ENCODE results near the gene SCN1B. TPM values are rescaled to one million over a fixed set of nuclear protein-coding genes. Genes with fewer than 3 reads are reported as not detected.

SCN1B gene
- polyA plus RNA-seq (2013, experiment 1 of 2) = 2.8 TPM
- 2.8 TPM for polyA plus RNA-seq (2013, experiment 2 of 2)

- Histone ChIP-seq H3K27me3 (ENCODE audit: control insufficient read depth in 3 of 3, insufficient read depth in 3 of 3, low read depth in 1 of 3, low read length in 3 of 3) (peaks cover 0 to 15% (median 14%) of the 10 kb centered on the region in 3 experiments), H2BK5ac (ENCODE audit: low read length) (peak within 1 kb of the TSS; percentile 53), H3K4me3 (ENCODE audit: low read length in 2 of 2) (peak within 1 kb of the TSS; percentile 41 to 81), H2BK15ac (ENCODE audit: low read length) (no peak within 1 kb of the TSS), H2AFZ (ENCODE audit: low read length) (peak within 1 kb of the TSS; percentile 92), H3K79me1 (ENCODE audit: low read depth, low read length) (peaks cover 4% of the 10 kb centered on the region), H3K4me2 (ENCODE audit: insufficient read depth, low read length, poor library complexity, severe bottlenecking) (peak within 1 kb of the TSS; percentile 86), H2AK5ac (ENCODE audit: low read depth, low read length) (peak within 1 kb of the TSS; percentile 83), H3K4me1 (ENCODE audit: control insufficient read depth in 2 of 2, insufficient read depth in 1 of 2, low read depth in 1 of 2, low read length in 2 of 2) (peaks cover 0 to 7% of the 10 kb centered on the region in 2 donors), H3K18ac (ENCODE audit: low read length) (peak within 1 kb of the TSS; percentile 85), H3K14ac (ENCODE audit: low read length) (peak within 1 kb of the TSS; percentile 71), H3K4ac (ENCODE audit: low read length) (peak within 1 kb of the TSS; percentile 37), H3K23ac (ENCODE audit: low read depth, low read length, poor library complexity) (peak within 1 kb of the TSS; percentile 91), H3K9me3 (replicated peaks in 1 of 2; ENCODE audit: control insufficient read depth in 2 of 2, insufficient read depth in 1 of 2, low read depth in 1 of 2, low read length in 2 of 2) (no peaks in the 10 kb centered on the region), H2BK12ac (ENCODE audit: low read length) (no peak within 1 kb of the TSS), H4K8ac (ENCODE audit: low read depth, low read length) (no peak within 1 kb of the TSS), H4K91ac (ENCODE audit: low read depth, low read length, poor library complexity) (no peak within 1 kb of the TSS), H3K36me3 (replicated peaks in 1 of 2; ENCODE audit: control insufficient read depth in 2 of 2, insufficient read depth in 2 of 2, low read length in 2 of 2) (peaks cover 23 to 30% of the 10 kb centered on the region in 2 donors), H3K9ac (ENCODE audit: low read depth, low read length, poor library complexity) (peak within 1 kb of the TSS; percentile 84), H3K27ac (replicated peaks; ENCODE audit: low read length) (no peak within 1 kb of the TSS), H2BK120ac (ENCODE audit: low read depth, low read length) (no peak within 1 kb of the TSS)
- peak; percentile 56 for DNase-seq (ENCODE audit: low spot score)
- no CpG with 5 or more reads among the region's 118 CpGs for WGBS, 2 donors (ENCODE audit: extremely low coverage in 2 of 2, insufficient read length in 2 of 2, insufficient replicate concordance in 1 of 2)
These were observed at the start of gene SCN1B for GRCh38 chr19:35030257-35031071. Gene SCN1B, plus strand, starts transcription at chr19:35030470. Its CDS starts 351 bp downstream, at chr19:35030821.

GRCh38 chr19:34982275-34982674, 48.0 kb upstream of the SCN1B start:
- Histone ChIP-seq H3K9me3 (replicated peaks in 1 of 2; ENCODE audit: control insufficient read depth in 2 of 2, insufficient read depth in 1 of 2, low read depth in 1 of 2, low read length in 2 of 2) (peaks cover 2 to 3% of the 10 kb centered on the region in 2 donors), H3K14ac (ENCODE audit: low read length) (no peak overlapping the region), H2AFZ (ENCODE audit: low read length) (no peak overlapping the region), H2BK5ac (ENCODE audit: low read length) (no peak overlapping the region), H4K8ac (ENCODE audit: low read depth, low read length) (no peak overlapping the region), H2BK15ac (ENCODE audit: low read length) (no peak overlapping the region), H3K27ac (replicated peaks; ENCODE audit: low read length) (no peak overlapping the region), H3K79me1 (ENCODE audit: low read depth, low read length) (no peaks in the 10 kb centered on the region), H4K91ac (ENCODE audit: low read depth, low read length, poor library complexity) (no peak overlapping the region), H3K18ac (ENCODE audit: low read length) (no peak overlapping the region), H3K23ac (ENCODE audit: low read depth, low read length, poor library complexity) (no peak overlapping the region), H3K4me2 (ENCODE audit: insufficient read depth, low read length, poor library complexity, severe bottlenecking) (no peak overlapping the region), H2AK5ac (ENCODE audit: low read depth, low read length) (no peak overlapping the region), H3K36me3 (replicated peaks in 1 of 2; ENCODE audit: control insufficient read depth in 2 of 2, insufficient read depth in 2 of 2, low read length in 2 of 2) (no peaks in the 10 kb centered on the region), H3K4ac (ENCODE audit: low read length) (no peak overlapping the region), H3K4me1 (ENCODE audit: control insufficient read depth in 2 of 2, insufficient read depth in 1 of 2, low read depth in 1 of 2, low read length in 2 of 2) (peaks cover 0 to 5% of the 10 kb centered on the region in 2 donors), H3K4me3 (ENCODE audit: low read length in 2 of 2) (no peak overlapping the region), H3K27me3 (ENCODE audit: control insufficient read depth in 3 of 3, insufficient read depth in 3 of 3, low read depth in 1 of 3, low read length in 3 of 3) (no peaks in the 10 kb centered on the region), H3K9ac (ENCODE audit: low read depth, low read length, poor library complexity) (no peak overlapping the region), H2BK120ac (ENCODE audit: low read depth, low read length) (no peak overlapping the region), H2BK12ac (ENCODE audit: low read length) (no peak overlapping the region)
- no peak for DNase-seq (ENCODE audit: low spot score)
- no CpG with 5 or more reads among the region's 5 CpGs for WGBS, 2 donors (ENCODE audit: extremely low coverage in 2 of 2, insufficient read length in 2 of 2, insufficient replicate concordance in 1 of 2)

- H2BK120ac ChIP-seq (ENCODE audit: low read depth, low read length) = no peak overlapping the region
- H2AFZ ChIP-seq (ENCODE audit: low read length) = no peak overlapping the region
- no peaks in the 10 kb centered on the region for H3K79me1 ChIP-seq (ENCODE audit: low read depth, low read length)
- H3K27me3 ChIP-seq (ENCODE audit: control insufficient read depth in 3 of 3, insufficient read depth in 3 of 3, low read depth in 1 of 3, low read length in 3 of 3) = no peaks in the 10 kb centered on the region
- no peaks in the 10 kb centered on the region for H3K36me3 ChIP-seq (replicated peaks in 1 of 2; ENCODE audit: control insufficient read depth in 2 of 2, insufficient read depth in 2 of 2, low read length in 2 of 2)
- no peak overlapping the region for H2BK12ac ChIP-seq (ENCODE audit: low read length)
- no peak overlapping the region for H3K18ac ChIP-seq (ENCODE audit: low read length)
- H3K9me3 ChIP-seq (replicated peaks in 1 of 2; ENCODE audit: control insufficient read depth in 2 of 2, insufficient read depth in 1 of 2, low read depth in 1 of 2, low read length in 2 of 2) = peaks cover 2 to 3% of the 10 kb centered on the region in 2 donors
- peaks cover 0 to 5% of the 10 kb centered on the region in 2 donors for H3K4me1 ChIP-seq (ENCODE audit: control insufficient read depth in 2 of 2, insufficient read depth in 1 of 2, low read depth in 1 of 2, low read length in 2 of 2)
- H3K14ac ChIP-seq (ENCODE audit: low read length) = no peak overlapping the region
- H3K4me2 ChIP-seq (ENCODE audit: insufficient read depth, low read length, poor library complexity, severe bottlenecking) = no peak overlapping the region
- no peak overlapping the region for H3K27ac ChIP-seq (replicated peaks; ENCODE audit: low read length)
- no CpG with 5 or more reads among the region's 4 CpGs for WGBS, 2 donors (ENCODE audit: extremely low coverage in 2 of 2, insufficient read length in 2 of 2, insufficient replicate concordance in 1 of 2)
- no peak overlapping the region for H4K91ac ChIP-seq (ENCODE audit: low read depth, low read length, poor library complexity)
- no peak overlapping the region for H2BK15ac ChIP-seq (ENCODE audit: low read length)
- H3K4me3 ChIP-seq (ENCODE audit: low read length in 2 of 2) = no peak overlapping the region
- no peak overlapping the region for H3K23ac ChIP-seq (ENCODE audit: low read depth, low read length, poor library complexity)
- H2AK5ac ChIP-seq (ENCODE audit: low read depth, low read length) = no peak overlapping the region
- H3K4ac ChIP-seq (ENCODE audit: low read length) = no peak overlapping the region
- no peak overlapping the region for H4K8ac ChIP-seq (ENCODE audit: low read depth, low read length)
- no peak overlapping the region for H2BK5ac ChIP-seq (ENCODE audit: low read length)
- DNase-seq (ENCODE audit: low spot score) = no peak
- no peak overlapping the region for H3K9ac ChIP-seq (ENCODE audit: low read depth, low read length, poor library complexity)
These were observed 46.5 kb upstream of the SCN1B start for GRCh38 chr19:34983786-34984185.

- H4K91ac ChIP-seq (ENCODE audit: low read depth, low read length, poor library complexity) = no peak overlapping the region
- no peak overlapping the region for H3K4me2 ChIP-seq (ENCODE audit: insufficient read depth, low read length, poor library complexity, severe bottlenecking)
- no peaks in the 10 kb centered on the region for H3K79me1 ChIP-seq (ENCODE audit: low read depth, low read length)
- no peak overlapping the region for H2BK12ac ChIP-seq (ENCODE audit: low read length)
- no peak overlapping the region for H2BK5ac ChIP-seq (ENCODE audit: low read length)
- H3K9me3 ChIP-seq (replicated peaks in 1 of 2; ENCODE audit: control insufficient read depth in 2 of 2, insufficient read depth in 1 of 2, low read depth in 1 of 2, low read length in 2 of 2) = peaks cover 2 to 3% of the 10 kb centered on the region in 2 donors
- no peak overlapping the region for H3K4ac ChIP-seq (ENCODE audit: low read length)
- no peak overlapping the region for H2AFZ ChIP-seq (ENCODE audit: low read length)
- no peak overlapping the region for H4K8ac ChIP-seq (ENCODE audit: low read depth, low read length)
- no peaks in the 10 kb centered on the region for H3K36me3 ChIP-seq (replicated peaks in 1 of 2; ENCODE audit: control insufficient read depth in 2 of 2, insufficient read depth in 2 of 2, low read length in 2 of 2)
- H3K18ac ChIP-seq (ENCODE audit: low read length) = no peak overlapping the region
- no peak overlapping the region for H3K9ac ChIP-seq (ENCODE audit: low read depth, low read length, poor library complexity)
- no peak overlapping the region for H2BK120ac ChIP-seq (ENCODE audit: low read depth, low read length)
- H3K4me1 ChIP-seq (ENCODE audit: control insufficient read depth in 2 of 2, insufficient read depth in 1 of 2, low read depth in 1 of 2, low read length in 2 of 2) = peaks cover 0 to 5% of the 10 kb centered on the region in 2 donors
- no peak for DNase-seq (ENCODE audit: low spot score)
- no peak overlapping the region for H3K23ac ChIP-seq (ENCODE audit: low read depth, low read length, poor library complexity)
- no CpG with 5 or more reads among the region's 3 CpGs for WGBS, 2 donors (ENCODE audit: extremely low coverage in 2 of 2, insufficient read length in 2 of 2, insufficient replicate concordance in 1 of 2)
- no peaks in the 10 kb centered on the region for H3K27me3 ChIP-seq (ENCODE audit: control insufficient read depth in 3 of 3, insufficient read depth in 3 of 3, low read depth in 1 of 3, low read length in 3 of 3)
- no peak overlapping the region for H3K4me3 ChIP-seq (ENCODE audit: low read length in 2 of 2)
- H3K14ac ChIP-seq (ENCODE audit: low read length) = no peak overlapping the region
- H2AK5ac ChIP-seq (ENCODE audit: low read depth, low read length) = no peak overlapping the region
- no peak overlapping the region for H3K27ac ChIP-seq (replicated peaks; ENCODE audit: low read length)
- H2BK15ac ChIP-seq (ENCODE audit: low read length) = no peak overlapping the region
These were observed 46.0 kb upstream of the SCN1B start for GRCh38 chr19:34984287-34984686.
